LNCaP clone FGC (cell line): ENCODE measurements around the gene IGHMBP2.

Source experiments
- DNase-seq: peaks from one replicate; pipeline ENCODE4 v3.0.0-alpha.2; 2011; ENCODE audit warnings: low read depth
- H3K4me3 ChIP-seq: 2 replicates; pipeline ENCODE4 v1.5.1; 2011; ENCODE audit warnings: mild to moderate bottlenecking, low read depth, low read length, control low read depth
- CTCF ChIP-seq: IDR thresholded peaks from 2 replicates; pipeline ENCODE4 v1.5.1; 2012; ENCODE audit warnings: mild to moderate bottlenecking; ENCODE audit not compliant: control insufficient read depth, insufficient read depth; ENCODE audit errors: extremely low read depth

The IGHMBP2 gene

DNA sequence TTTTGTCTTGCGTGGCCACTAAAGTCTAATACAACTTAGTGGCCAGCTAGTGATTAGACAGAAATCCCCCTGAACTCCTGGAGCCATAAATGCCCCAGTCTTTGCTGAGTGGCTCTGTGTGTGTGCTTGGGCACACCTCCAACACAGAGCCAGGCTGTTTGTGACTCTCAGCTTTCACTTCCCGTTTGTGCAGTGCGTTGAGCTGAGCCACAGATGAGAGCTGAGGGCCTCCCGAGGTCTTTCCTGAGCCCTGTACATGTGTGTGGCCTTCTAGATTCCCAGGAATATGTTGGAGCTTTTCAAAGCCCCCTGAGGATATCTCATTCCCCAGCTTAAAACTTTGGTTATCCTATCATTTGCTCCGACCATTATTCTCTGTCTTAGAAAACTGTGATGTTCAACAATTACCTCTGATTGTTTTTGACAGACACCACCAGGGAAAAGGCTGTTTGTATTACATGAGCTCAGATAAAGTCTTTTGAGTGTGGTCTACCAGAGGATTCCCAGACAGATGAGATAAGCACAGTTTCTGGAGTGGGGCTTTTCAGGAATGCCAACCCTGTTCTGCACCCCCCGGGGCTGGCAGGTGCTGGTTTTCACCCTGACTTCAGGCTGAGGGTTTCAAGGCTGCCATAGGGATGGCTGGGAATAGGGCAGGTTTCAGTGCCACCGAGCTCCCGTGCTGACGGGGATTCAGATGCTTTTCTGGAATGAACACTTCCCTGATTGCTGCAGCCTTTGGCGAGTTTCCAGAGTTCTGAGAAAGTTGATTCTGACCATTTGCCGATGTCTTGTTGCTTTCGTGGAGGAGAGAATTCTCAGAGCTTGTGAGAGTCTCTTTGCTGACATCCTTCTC, 23.8 kb downstream of the IGHMBP2 start:
- TF ChIP-seq CTCF, result no peak
- DNase-seq, result peak; percentile 33
- H3K4me3 ChIP-seq, result no peak overlapping the region

DNA sequence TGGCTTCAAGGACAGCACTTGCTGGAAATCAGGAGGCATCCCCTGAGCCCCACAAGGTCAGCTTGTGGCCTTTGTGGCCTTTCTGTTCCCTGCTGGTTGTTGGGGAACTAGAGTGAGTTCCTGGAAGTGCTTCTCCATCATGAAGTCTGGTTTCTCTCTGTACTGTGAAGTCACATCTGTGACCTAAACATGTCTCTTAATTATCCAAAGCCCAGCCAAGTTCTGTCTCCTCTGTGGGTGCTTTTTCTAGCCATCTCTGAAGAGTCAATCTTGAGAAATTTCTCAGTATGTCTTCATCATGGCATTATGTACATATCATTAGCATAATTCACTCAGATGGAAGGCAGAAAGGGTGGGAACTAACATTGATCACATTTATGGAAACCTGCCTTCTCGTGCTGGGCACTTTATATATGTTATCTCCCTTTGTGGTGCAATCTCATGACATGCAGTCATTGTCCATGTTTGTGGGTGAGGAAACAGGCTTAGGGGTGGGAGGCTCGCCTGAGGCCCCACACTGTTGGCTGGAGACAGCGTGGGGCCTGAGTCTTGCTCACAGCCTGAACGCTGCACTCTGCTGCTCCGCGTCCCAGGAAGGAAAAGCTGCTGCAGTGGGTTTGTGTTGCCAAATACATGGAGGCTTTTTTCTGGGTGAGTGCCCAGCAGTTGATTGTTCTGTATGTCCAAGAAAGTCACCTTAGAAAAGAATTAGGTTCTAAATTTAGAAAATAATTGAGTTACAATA, 24.6 kb downstream of the IGHMBP2 start:
- TF ChIP-seq CTCF, result no peak
- DNase-seq, result no peak
- H3K4me3 ChIP-seq, result no peak overlapping the region

DNA sequence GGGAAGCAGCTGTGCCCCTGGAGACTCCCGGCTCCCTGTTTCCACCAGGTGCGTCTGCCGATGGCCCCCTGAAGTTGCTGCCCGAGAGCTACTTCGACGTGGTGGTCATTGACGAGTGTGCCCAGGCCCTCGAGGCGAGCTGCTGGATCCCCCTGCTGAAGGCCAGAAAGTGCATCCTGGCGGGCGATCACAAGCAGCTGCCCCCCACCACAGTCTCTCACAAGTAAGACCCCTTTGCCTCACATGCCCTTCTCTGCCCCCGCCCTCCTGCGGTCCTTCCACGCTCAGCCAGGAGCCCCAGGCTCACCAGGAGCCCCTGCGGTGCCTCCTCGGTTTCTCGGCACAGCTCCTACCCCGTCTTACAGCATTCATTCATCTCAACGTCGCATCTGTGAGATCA, 25.4 kb downstream of the IGHMBP2 start:
- DNase-seq, result no peak
- no peak for TF ChIP-seq CTCF
- H3K4me3 ChIP-seq, result no peak overlapping the region

- no peak for TF ChIP-seq CTCF
- no peak for DNase-seq
These were observed 26.2 kb downstream of the IGHMBP2 start for GRCh38 chr11:68929706-68930570.

GRCh38 chr11:68930991-68931855, 27.5 kb downstream of the IGHMBP2 start:
- no peak for TF ChIP-seq CTCF
- H3K4me3 ChIP-seq, result no peak overlapping the region
- DNase-seq, result no peak

More at GRCh38 chr11:68929706-68930570, 26.2 kb downstream of the IGHMBP2 start:
- no peak overlapping the region for H3K4me3 ChIP-seq

GRCh38 chr11:68931911-68932310, 28.2 kb downstream of the IGHMBP2 start:
- DNase-seq, result no peak
- no peak for TF ChIP-seq CTCF
- no peak overlapping the region for H3K4me3 ChIP-seq
